GM23338 (cell line): ENCODE measurements around the gene ADD1. TPM values are rescaled to one million over a fixed set of nuclear protein-coding genes. Genes with fewer than 3 reads are reported as not detected.

ENCODE experiments used
- ATAC-seq: fragments of 200-7000 bp; cut with Tn5 transposase; 3 replicates; pipeline ENCODE4 v1.9.1; 2020
- DNase-seq: peaks from one replicate; pipeline ENCODE4 v3.0.0-alpha.2; 2015; ENCODE audit warnings: low spot score
- H2AFZ ChIP-seq: fragments of 200-600 bp; sonication (generic); 2 replicates; pipeline ENCODE4 v1.8.0; 2016; ENCODE audit warnings: antibody characterized with exemption, mild to moderate bottlenecking, moderate library complexity
- H3F3A ChIP-seq: fragments of 200-600 bp; sonication (generic); replicated peaks from 2 replicates; pipeline ENCODE4 v1.8.0; 2017; ENCODE audit warnings: antibody characterized with exemption, mixed run types, low read depth
- H3K27ac ChIP-seq: fragments of 200-600 bp; sonication (generic); 2 replicates; pipeline ENCODE4 v1.6.1; 2016; ENCODE audit warnings: low read depth
- H3K27me3 ChIP-seq: fragments of 200-600 bp; sonication (generic); 2 replicates; pipeline ENCODE4 v1.8.0; 2016; ENCODE audit warnings: mild to moderate bottlenecking, mixed run types, moderate library complexity; ENCODE audit not compliant: insufficient read depth
- H3K36me3 ChIP-seq: fragments of 200-600 bp; sonication (generic); 2 replicates; pipeline ENCODE4 v1.8.0; 2016; ENCODE audit warnings: mild to moderate bottlenecking; ENCODE audit not compliant: insufficient read depth
- H3K4me1 ChIP-seq: fragments of 200-600 bp; sonication (generic); 2 replicates; pipeline ENCODE4 v1.8.0; 2016; ENCODE audit warnings: mild to moderate bottlenecking, moderate library complexity; ENCODE audit not compliant: insufficient read depth
- H3K4me2 ChIP-seq: fragments of 200-600 bp; sonication (generic); 2 replicates; pipeline ENCODE4 v1.7.1; 2017; ENCODE audit warnings: mixed run types
- H3K4me3 ChIP-seq: fragments of 200-600 bp; sonication (generic); 2 replicates; pipeline ENCODE4 v1.6.1; 2016; ENCODE audit warnings: mixed run types
- H3K79me2 ChIP-seq: fragments of 200-600 bp; sonication (generic); replicated peaks from 2 replicates; pipeline ENCODE4 v1.8.0; 2017; ENCODE audit warnings: mild to moderate bottlenecking; ENCODE audit not compliant: insufficient read depth
- H3K9me2 ChIP-seq: fragments of 200-600 bp; sonication (generic); 2 replicates; pipeline ENCODE4 v1.8.0; 2017; ENCODE audit not compliant: insufficient read depth
- H4K20me1 ChIP-seq: fragments of 200-600 bp; sonication (generic); replicated peaks from 2 replicates; pipeline ENCODE4 v1.8.0; 2017; ENCODE audit warnings: mild to moderate bottlenecking; ENCODE audit not compliant: insufficient read depth
- H3K27ac Mint-ChIP-seq: 2 replicates; pipeline ENCODE4 v1.8.0; 2020; ENCODE audit warnings: inconsistent platforms, mild to moderate bottlenecking, moderate library complexity, mixed read lengths
- H3K27me3 Mint-ChIP-seq: 3 replicates; pipeline ENCODE4 v1.8.0; 2022; ENCODE audit warnings: low read depth, mild to moderate bottlenecking, moderate library complexity, mixed read lengths, inconsistent platforms; ENCODE audit not compliant: insufficient read depth, poor library complexity
- H3K36me3 Mint-ChIP-seq: 3 replicates; pipeline ENCODE4 v1.8.0; 2021; ENCODE audit warnings: low read depth, mild to moderate bottlenecking, inconsistent platforms, moderate library complexity, mixed read lengths
- H3K4me1 Mint-ChIP-seq: 3 replicates; pipeline ENCODE4 v1.8.0; 2020; ENCODE audit warnings: mild to moderate bottlenecking, inconsistent platforms, mixed read lengths
- H3K4me3 Mint-ChIP-seq: 3 replicates; pipeline ENCODE4 v1.8.0; 2021; ENCODE audit warnings: moderate library complexity, mild to moderate bottlenecking, inconsistent platforms, mixed read lengths
- H3K9me3 Mint-ChIP-seq: 3 replicates; pipeline ENCODE4 v1.8.0; 2020; ENCODE audit warnings: moderate library complexity, mild to moderate bottlenecking, inconsistent platforms, mixed read lengths
- CREB1 ChIP-seq: fragments of 250-450 bp; sonication (Bioruptor Pico); IDR thresholded peaks from 2 replicates; pipeline ENCODE4 v1.5.0; 2020; ENCODE audit warnings: low read depth, mild to moderate bottlenecking, moderate library complexity
- EZH2phosphoT487 ChIP-seq: fragments of 200-600 bp; sonication (generic); IDR thresholded peaks from one replicate; pipeline ENCODE4 v1.8.1; 2018; ENCODE audit warnings: antibody characterized with exemption; ENCODE audit not compliant: unreplicated experiment
- JUNB ChIP-seq: IDR thresholded peaks from one replicate; pipeline ENCODE4 v1.6.1; 2016; ENCODE audit warnings: antibody characterized with exemption; ENCODE audit not compliant: unreplicated experiment
- NANOG ChIP-seq: IDR thresholded peaks from 2 replicates; pipeline ENCODE4 v1.6.1; 2016; ENCODE audit warnings: antibody characterized with exemption, borderline replicate concordance
- STAT1 ChIP-seq: IDR thresholded peaks from one replicate; pipeline ENCODE4 v1.6.1; 2016; ENCODE audit warnings: antibody characterized with exemption; ENCODE audit not compliant: unreplicated experiment
- ZNF114 ChIP-seq: fragments of 250-450 bp; sonication (Bioruptor Pico); IDR thresholded peaks from 2 replicates; pipeline ENCODE4 v1.5.0; 2020; ENCODE audit warnings: mild to moderate bottlenecking, moderate library complexity
- ZNF331 ChIP-seq: fragments of 250-450 bp; sonication (Bioruptor Pico); IDR thresholded peaks from 2 replicates; pipeline ENCODE4 v1.5.0; 2020; ENCODE audit warnings: low read depth, mild to moderate bottlenecking, moderate library complexity
- polyA plus RNA-seq: library from polyadenylated mRNA; unstranded; fragments of >200 nt; fragmentation: Nextera tagmentation; extraction: Ambion mirVana; gene quantifications from 2 replicates; pipeline ENCODE4 v1.2.1, GENCODE V29; 2016
- total RNA-seq: library from RNA; depleted of rRNA; stranded (reverse); fragments of >200 nt; shearing (Covaris generic); gene quantifications from 2 replicates; pipeline ENCODE4 v1.2.3, GENCODE V29; 2014
- TF ChIP-seq, protein P1 (sequence below): IDR thresholded peaks from 2 replicates; pipeline ENCODE4 v1.6.1; 2016; ENCODE audit warnings: antibody characterized with exemption
- TF ChIP-seq, protein P2 (sequence below): fragments of 250-450 bp; sonication (Bioruptor Pico); IDR thresholded peaks from 2 replicates; pipeline ENCODE4 v1.5.0; 2020; ENCODE audit warnings: mild to moderate bottlenecking, moderate library complexity

The ADD1 gene
- total and polyA plus RNA-seq, 2 experiments from 2014 or later, result 126 to 144 TPM

DNA sequence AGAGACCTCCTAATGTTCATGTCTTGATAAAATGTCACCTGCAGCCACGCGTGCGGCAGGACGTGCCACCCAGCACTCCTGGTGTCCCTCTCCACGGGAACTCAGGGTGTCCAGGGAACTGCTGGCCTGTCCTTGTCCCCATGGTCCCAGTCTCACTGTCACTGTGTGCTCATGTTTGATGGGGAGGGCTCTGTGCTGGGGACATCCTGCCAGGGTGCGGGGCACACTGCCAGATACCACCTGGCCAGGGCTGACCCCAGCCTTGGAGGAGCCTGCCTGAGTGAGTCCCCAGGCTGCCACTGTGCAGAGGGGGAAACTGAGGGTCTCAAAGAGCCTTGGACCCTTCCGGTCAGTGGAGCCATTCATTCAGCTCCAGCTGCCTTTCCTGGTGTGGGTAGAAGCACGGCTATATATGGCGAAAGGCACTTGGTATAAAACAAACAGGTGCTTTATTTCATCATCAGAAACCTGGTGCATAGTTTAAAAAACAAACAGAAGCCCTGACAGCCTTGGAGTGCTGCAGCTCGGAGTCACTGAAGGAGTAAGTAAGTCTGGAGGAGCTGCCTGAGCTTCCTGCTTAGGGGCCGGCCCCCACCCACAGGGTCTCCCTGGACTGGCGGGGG is 86.6 kb downstream of the ADD1 start:
- Histone ChIP-seq H3K4me3 (no peak overlapping the region), H2AFZ (no peak overlapping the region), H3K79me2 (no peaks in the 10 kb centered on the region), H3F3A (0 out of 2 replicates have a peak, but pooled peaks cover 6% of the 10 kb centered on the region), H4K20me1 (peaks cover 6% of the 10 kb centered on the region; the same call in 1 of the 2 replicates), H3K9me2 (no peaks in the 10 kb centered on the region), H3K27ac (0 out of 2 replicates have a peak overlapping the region, but pooled peaks have one; percentile 45), H3K36me3 (no peaks in the 10 kb centered on the region), H3K27me3 (no peaks in the 10 kb centered on the region), H3K4me1 (no peaks in the 10 kb centered on the region), H3K4me2 (no peak overlapping the region)
- peaks cover 52% of the 10 kb centered on the region for H3K36me3 Mint-ChIP-seq
- H3K4me3 Mint-ChIP-seq, result no peak overlapping the region
- no peaks in the 10 kb centered on the region for H3K9me3 Mint-ChIP-seq
- peaks cover 20% of the 10 kb centered on the region for H3K27me3 Mint-ChIP-seq
- ATAC-seq, result no peak
- H3K4me1 Mint-ChIP-seq, result peaks cover 5% of the 10 kb centered on the region
- no peak for DNase-seq
- no peak overlapping the region for H3K27ac Mint-ChIP-seq
- TF ChIP-seq EZH2phosphoT487 (no peak), JUNB (no peak), STAT1 (no peak), CREB1 (CRISPR knock-in tag) (no peak), ZNF331 (CRISPR knock-in tag) (no peak), NANOG (no peak), ZNF114 (CRISPR knock-in tag) (no peak)
- TF ChIP-seq, protein P1, sequence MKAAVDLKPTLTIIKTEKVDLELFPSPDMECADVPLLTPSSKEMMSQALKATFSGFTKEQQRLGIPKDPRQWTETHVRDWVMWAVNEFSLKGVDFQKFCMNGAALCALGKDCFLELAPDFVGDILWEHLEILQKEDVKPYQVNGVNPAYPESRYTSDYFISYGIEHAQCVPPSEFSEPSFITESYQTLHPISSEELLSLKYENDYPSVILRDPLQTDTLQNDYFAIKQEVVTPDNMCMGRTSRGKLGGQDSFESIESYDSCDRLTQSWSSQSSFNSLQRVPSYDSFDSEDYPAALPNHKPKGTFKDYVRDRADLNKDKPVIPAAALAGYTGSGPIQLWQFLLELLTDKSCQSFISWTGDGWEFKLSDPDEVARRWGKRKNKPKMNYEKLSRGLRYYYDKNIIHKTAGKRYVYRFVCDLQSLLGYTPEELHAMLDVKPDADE, result no peak
- TF ChIP-seq, protein P2, sequence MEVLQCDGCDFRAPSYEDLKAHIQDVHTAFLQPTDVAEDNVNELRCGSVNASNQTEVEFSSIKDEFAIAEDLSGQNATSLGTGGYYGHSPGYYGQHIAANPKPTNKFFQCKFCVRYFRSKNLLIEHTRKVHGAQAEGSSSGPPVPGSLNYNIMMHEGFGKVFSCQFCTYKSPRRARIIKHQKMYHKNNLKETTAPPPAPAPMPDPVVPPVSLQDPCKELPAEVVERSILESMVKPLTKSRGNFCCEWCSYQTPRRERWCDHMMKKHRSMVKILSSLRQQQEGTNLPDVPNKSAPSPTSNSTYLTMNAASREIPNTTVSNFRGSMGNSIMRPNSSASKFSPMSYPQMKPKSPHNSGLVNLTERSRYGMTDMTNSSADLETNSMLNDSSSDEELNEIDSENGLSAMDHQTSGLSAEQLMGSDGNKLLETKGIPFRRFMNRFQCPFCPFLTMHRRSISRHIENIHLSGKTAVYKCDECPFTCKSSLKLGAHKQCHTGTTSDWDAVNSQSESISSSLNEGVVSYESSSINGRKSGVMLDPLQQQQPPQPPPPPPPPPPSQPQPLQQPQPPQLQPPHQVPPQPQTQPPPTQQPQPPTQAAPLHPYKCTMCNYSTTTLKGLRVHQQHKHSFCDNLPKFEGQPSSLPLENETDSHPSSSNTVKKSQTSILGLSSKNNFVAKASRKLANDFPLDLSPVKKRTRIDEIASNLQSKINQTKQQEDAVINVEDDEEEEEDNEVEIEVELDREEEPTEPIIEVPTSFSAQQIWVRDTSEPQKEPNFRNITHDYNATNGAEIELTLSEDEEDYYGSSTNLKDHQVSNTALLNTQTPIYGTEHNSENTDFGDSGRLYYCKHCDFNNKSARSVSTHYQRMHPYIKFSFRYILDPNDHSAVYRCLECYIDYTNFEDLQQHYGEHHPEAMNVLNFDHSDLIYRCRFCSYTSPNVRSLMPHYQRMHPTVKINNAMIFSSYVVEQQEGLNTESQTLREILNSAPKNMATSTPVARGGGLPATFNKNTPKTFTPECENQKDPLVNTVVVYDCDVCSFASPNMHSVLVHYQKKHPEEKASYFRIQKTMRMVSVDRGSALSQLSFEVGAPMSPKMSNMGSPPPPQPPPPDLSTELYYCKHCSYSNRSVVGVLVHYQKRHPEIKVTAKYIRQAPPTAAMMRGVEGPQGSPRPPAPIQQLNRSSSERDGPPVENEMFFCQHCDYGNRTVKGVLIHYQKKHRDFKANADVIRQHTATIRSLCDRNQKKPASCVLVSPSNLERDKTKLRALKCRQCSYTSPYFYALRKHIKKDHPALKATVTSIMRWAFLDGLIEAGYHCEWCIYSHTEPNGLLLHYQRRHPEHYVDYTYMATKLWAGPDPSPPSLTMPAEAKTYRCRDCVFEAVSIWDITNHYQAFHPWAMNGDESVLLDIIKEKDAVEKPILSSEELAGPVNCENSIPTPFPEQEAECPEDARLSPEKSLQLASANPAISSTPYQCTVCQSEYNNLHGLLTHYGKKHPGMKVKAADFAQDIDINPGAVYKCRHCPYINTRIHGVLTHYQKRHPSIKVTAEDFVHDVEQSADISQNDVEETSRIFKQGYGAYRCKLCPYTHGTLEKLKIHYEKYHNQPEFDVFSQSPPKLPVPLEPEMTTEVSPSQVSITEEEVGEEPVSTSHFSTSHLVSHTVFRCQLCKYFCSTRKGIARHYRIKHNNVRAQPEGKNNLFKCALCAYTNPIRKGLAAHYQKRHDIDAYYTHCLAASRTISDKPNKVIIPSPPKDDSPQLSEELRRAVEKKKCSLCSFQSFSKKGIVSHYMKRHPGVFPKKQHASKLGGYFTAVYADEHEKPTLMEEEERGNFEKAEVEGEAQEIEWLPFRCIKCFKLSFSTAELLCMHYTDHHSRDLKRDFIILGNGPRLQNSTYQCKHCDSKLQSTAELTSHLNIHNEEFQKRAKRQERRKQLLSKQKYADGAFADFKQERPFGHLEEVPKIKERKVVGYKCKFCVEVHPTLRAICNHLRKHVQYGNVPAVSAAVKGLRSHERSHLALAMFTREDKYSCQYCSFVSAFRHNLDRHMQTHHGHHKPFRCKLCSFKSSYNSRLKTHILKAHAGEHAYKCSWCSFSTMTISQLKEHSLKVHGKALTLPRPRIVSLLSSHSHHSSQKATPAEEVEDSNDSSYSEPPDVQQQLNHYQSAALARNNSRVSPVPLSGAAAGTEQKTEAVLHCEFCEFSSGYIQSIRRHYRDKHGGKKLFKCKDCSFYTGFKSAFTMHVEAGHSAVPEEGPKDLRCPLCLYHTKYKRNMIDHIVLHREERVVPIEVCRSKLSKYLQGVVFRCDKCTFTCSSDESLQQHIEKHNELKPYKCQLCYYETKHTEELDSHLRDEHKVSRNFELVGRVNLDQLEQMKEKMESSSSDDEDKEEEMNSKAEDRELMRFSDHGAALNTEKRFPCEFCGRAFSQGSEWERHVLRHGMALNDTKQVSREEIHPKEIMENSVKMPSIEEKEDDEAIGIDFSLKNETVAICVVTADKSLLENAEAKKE, result no peak
